GM18868 (cell line): ENCODE data around the gene DGKB.

Source experiments
- ATAC-seq: cut with Tn5 transposase; IDR thresholded peaks from one replicate; pipeline ENCODE4 v1.9.1; 2021; ENCODE audit warnings: mild to moderate bottlenecking, moderate library complexity; ENCODE audit not compliant: unreplicated experiment

DGKB gene

GRCh38 chr7:14600766-14601367 lies 301.7 kb downstream of the DGKB start:
- ATAC-seq: no peak

GRCh38 chr7:14598978-14599377 lies 303.6 kb downstream of the DGKB start:
- no peak for ATAC-seq

- no peak for ATAC-seq
These were observed 306.1 kb downstream of the DGKB start for GRCh38 chr7:14596421-14596820.

GRCh38 chr7:14590206-14590605 lies 312.3 kb downstream of the DGKB start:
- no peak for ATAC-seq

GRCh38 chr7:14585232-14585631 lies 317.3 kb downstream of the DGKB start:
- ATAC-seq: no peak

DNA sequence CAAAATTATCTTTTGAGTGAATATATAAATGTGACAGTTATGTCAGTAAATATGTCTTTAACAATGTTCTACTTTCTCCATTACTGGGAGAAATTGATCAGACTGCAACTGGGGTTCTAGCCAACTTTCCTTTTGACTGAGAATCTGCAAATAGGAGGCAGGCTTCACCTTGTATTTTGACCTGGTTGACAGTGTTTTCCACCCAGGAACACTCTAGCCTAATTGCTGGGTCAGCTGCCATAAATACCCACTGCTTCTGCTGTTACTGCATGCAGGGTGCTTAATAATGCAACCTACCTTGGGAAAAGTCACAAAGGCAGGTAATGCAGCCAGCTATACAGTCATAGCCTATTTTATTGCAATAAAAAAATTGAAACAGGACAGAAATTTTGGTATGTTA lies 319.0 kb downstream of the DGKB start:
- no peak for ATAC-seq

GRCh38 chr7:14582010-14582409 lies 320.5 kb downstream of the DGKB start:
- ATAC-seq: no peak

DNA sequence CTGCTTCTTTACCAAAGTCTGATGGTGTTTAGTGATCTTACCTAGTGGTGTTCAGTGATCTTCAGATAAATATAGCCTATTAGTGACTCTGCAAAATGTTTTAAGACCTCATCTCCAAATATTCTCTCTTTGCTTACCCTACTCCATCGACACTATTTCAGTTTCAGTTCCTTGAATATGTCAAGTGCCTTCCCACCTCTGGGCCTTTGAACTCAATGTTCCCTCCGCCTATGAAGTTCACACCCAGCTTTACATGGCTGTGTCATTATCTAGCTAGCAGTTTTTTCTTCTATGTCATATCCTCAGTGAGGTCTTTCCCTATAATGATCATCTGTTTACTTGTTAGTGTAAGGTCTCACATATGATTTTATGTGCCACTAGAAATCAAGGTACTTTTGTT lies 322.6 kb downstream of the DGKB start:
- ATAC-seq: no peak

GRCh38 chr7:14576578-14576977 lies 326.0 kb downstream of the DGKB start:
- ATAC-seq: no peak

GRCh38 chr7:14570750-14571607 lies 331.6 kb downstream of the DGKB start:
- no peak for ATAC-seq

DNA sequence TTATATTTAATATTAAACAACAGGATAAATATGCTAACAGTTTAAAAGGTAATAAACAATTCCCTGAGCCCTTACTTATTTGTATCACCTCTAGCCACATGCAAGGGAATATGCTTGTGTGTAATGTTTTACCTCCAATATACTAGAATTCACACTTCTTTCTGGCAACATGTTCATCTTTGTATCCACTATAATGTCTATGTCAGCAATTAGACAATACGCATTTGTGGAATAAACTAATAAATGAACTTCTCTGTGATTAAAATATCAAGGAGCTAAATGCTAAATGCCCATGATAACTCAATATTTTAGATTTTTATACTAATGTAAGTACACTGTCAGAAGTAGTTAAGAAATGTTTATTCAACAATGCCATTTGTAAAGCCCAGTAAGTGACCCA lies 350.5 kb downstream of the DGKB start:
- no peak for ATAC-seq

- ATAC-seq: no peak
These were observed 351.2 kb downstream of the DGKB start for GRCh38 chr7:14551310-14551709.

DNA sequence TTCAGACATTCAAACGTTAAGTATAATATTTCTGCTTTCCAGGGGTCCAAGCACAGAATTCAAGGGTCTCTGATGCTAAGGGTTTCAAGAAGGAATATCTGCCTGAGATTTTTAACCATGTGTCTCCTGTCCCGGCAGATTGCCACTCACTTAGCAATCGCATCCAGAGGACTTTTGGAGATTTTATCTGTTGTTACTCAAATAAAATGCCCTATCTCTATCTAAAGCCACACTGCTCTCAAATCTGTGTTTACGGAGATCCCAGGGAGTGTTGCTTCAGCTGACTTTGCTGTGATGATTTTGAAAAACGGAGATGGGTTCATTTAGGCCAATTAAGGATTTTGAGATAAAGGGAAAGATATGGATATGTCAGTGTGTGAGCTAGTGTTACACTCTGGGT lies 359.9 kb downstream of the DGKB start:
- ATAC-seq: no peak

DNA sequence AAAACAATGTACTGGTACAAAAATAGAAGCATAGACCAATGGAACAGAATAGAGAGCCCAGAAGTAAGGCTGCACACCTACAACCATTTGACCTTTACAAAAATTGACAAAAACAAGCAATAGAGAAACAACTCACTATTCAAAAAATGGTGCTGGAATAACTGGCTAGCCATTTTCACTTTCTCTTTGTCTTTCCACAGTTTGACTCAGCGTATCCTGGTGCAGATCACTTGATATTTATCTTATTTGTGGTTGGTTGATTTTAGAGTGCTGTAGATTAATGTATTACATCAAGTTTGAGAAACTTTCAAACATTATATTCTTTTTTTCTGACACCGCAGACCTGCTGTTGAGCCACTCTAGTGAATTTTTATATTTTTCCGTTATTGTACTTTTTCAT lies 381.4 kb downstream of the DGKB start:
- ATAC-seq: no peak

DNA sequence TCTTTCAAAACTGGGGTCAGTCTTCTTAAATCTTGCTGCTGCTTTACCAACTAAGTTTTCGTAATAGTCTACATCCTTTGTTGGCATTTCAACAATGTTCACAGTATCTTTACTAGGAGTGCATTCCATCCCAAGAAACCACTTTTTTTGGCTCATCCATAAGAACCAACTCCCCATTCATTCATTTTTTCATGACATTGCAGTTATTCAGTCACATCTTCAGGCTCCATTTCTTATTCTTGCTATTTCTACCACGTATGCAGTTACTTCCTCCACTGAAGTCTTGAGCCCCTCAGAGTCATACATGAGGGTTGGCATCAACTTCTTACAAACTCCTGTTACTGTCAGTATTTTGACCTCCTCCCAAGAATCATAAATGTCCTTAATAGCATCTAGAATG lies 392.3 kb downstream of the DGKB start:
- no peak for ATAC-seq

DNA sequence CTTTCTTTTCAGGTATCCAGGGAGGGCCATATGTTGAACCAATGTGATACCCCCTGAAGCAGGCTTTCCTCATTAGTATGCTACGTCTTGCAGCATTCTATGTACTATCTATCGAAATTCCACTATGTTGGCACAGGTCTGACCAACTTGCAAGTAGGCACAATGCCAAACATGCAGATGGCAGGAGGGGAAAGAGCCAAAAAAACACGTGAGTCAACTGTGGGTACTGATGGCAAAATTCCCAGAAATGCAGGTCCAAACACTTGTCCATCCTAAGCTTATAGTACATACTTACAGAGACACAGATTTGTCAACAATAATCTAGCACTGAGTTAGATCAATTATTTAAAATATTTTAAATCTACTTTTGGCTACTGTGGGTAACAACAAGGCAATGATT lies 394.9 kb downstream of the DGKB start:
- no peak for ATAC-seq

DNA sequence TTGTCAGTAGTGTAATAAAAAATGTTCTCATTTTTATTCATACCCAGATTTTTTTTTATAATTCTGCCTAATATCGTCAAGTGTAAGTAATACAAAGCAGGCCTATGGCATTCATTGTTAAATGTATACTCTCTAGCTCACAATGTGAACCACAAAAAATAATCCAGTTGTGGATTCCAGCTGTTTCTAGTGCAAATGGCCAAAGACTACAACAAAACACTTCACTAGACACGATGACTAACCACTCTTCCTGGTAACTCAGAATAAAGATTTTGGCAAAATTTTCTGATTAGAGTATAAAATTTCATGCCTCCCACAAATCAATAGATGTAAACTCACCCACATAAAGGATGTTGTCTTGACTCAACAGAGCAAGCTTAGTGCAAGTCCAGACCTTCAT lies 396.6 kb downstream of the DGKB start:
- ATAC-seq: no peak

GRCh38 chr7:14504134-14504533 lies 398.4 kb downstream of the DGKB start:
- ATAC-seq: no peak

- ATAC-seq: no peak
These were observed 398.9 kb downstream of the DGKB start for GRCh38 chr7:14503623-14504022.

DNA sequence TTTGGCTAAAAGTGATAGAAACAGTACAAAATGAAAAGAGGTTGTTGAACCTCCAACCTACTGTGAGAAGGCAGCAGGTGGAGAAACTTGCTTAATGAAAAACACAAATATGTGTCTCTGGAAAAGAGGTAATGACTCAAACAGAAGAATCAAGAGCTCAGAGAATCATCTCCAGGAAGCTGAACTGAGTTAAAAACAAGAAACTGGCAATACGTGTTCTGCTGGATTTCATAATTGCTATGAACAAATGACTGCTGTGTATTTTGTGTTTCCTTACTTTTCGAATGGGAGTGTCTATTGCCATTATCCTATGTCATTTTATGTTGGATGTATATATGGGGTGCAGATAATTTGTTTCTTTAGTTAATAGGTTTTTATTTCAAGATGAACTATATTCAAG lies 401.1 kb downstream of the DGKB start:
- no peak for ATAC-seq

GRCh38 chr7:14497390-14497789 lies 405.2 kb downstream of the DGKB start:
- ATAC-seq: no peak

DNA sequence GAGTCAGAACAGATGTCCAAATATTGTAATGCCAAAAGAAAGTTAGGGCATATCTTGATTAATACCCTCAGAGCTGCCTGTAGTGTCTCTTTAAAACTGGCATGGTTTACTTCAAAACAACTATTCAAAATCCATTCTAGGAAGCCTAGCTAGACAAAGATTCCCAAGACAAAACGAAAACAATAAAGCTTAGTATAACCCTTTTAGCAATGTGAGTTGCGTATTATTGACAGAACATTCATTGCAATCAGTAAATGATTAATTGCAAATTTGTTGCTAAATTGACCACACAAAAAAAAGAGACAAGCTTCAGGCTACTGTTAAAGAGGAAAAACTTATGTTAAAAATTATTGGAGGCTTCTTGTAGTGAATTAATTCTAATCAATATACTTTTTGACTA lies 406.9 kb downstream of the DGKB start:
- ATAC-seq: no peak
